WTC11 (cell line): Measurements from ENCODE around the gene ZNF740. TPM values are rescaled to one million over a fixed set of nuclear protein-coding genes. Genes with fewer than 3 reads are reported as not detected.

Source experiments
- ATAC-seq: fragments of 200-7000 bp; cut with Tn5 transposase; 2 replicates; pipeline ENCODE4 v1.10.0; 2021; ENCODE audit warnings: mild to moderate bottlenecking, moderate library complexity
- CTCF ChIA-PET: fragments of 300-600 bp; sonication (Branson Sonifier 250); formaldehyde crosslinking; loops from one replicate; lab custom pipeline; 2021; ENCODE audit warnings: antibody characterized with exemption; lab: Charles Lee
- POLR2A ChIA-PET: fragments of 350-600 bp; sonication (Branson Sonifier 250); formaldehyde crosslinking; loops from one replicate; lab custom pipeline; 2021; ENCODE audit warnings: antibody characterized with exemption; lab: Charles Lee
- DNase-seq: peaks from one replicate; pipeline ENCODE4 v3.0.0; 2021; ENCODE audit warnings: low spot score
- H3K27ac Mint-ChIP-seq: 2 replicates; pipeline ENCODE4 v1.8.0; 2021; ENCODE audit warnings: mixed read lengths
- H3K27me3 Mint-ChIP-seq: 2 replicates; pipeline ENCODE4 v1.8.0; 2021; ENCODE audit warnings: low read depth, mild to moderate bottlenecking, moderate library complexity, mixed read lengths
- H3K36me3 Mint-ChIP-seq: 2 replicates; pipeline ENCODE4 v1.8.0; 2021; ENCODE audit warnings: mixed read lengths
- H3K4me1 Mint-ChIP-seq: 2 replicates; pipeline ENCODE4 v1.8.0; 2022; ENCODE audit warnings: mixed read lengths
- H3K4me3 Mint-ChIP-seq: 2 replicates; pipeline ENCODE4 v1.8.0; 2021; ENCODE audit warnings: mild to moderate bottlenecking, moderate library complexity, mixed read lengths
- H3K9me3 Mint-ChIP-seq: 2 replicates; pipeline ENCODE4 v1.8.0; 2021; ENCODE audit warnings: mixed read lengths
- ATF2 ChIP-seq: sonication (generic); formaldehyde crosslinking; IDR thresholded peaks from 2 replicates; pipeline ENCODE4 v1.8.1; 2022; ENCODE audit warnings: low read depth, missing genetic modification reagents, borderline replicate concordance
- E2F5 ChIP-seq: sonication (generic); formaldehyde crosslinking; IDR thresholded peaks from 2 replicates; pipeline ENCODE4 v1.8.1; 2022; ENCODE audit warnings: mild to moderate bottlenecking, moderate library complexity, missing genetic modification reagents
- EMX1 ChIP-seq: fragments of 250-450 bp; sonication (Bioruptor Pico); IDR thresholded peaks from 2 replicates; pipeline ENCODE4 v1.8.0; 2021; ENCODE audit warnings: mild to moderate bottlenecking
- GABPB1 ChIP-seq: sonication (generic); formaldehyde crosslinking; IDR thresholded peaks from 2 replicates; pipeline ENCODE4 v1.8.1; 2023; ENCODE audit warnings: mild to moderate bottlenecking, missing genetic modification reagents
- GTF2I ChIP-seq: fragments of 250-450 bp; sonication (Bioruptor Pico); conservative IDR thresholded peaks from 2 replicates; pipeline ENCODE4 v1.4.0; 2021; ENCODE audit warnings: mild to moderate bottlenecking
- MAX ChIP-seq: sonication (generic); formaldehyde crosslinking; IDR thresholded peaks from 2 replicates; pipeline ENCODE4 v1.8.0; 2022; ENCODE audit warnings: mild to moderate bottlenecking, missing genetic modification reagents
- MXD4 ChIP-seq: fragments of 250-450 bp; sonication (Bioruptor Pico); IDR thresholded peaks from 2 replicates; pipeline ENCODE4 v1.8.0; 2021; ENCODE audit warnings: mild to moderate bottlenecking, moderate library complexity, borderline replicate concordance
- NFYB ChIP-seq: sonication (generic); formaldehyde crosslinking; conservative IDR thresholded peaks from 2 replicates; pipeline ENCODE4 v1.8.0; 2022; ENCODE audit warnings: low read depth, missing genetic modification reagents
- PRDM15 ChIP-seq: sonication (generic); formaldehyde crosslinking; IDR thresholded peaks from 2 replicates; pipeline ENCODE4 v1.8.0; 2022; ENCODE audit warnings: missing genetic modification reagents
- SMAD3 ChIP-seq: sonication (generic); formaldehyde crosslinking; IDR thresholded peaks from 2 replicates; pipeline ENCODE4 v1.8.0; 2022; ENCODE audit warnings: missing genetic modification reagents, mild to moderate bottlenecking, borderline replicate concordance
- STAT6 ChIP-seq: sonication (generic); formaldehyde crosslinking; conservative IDR thresholded peaks from 2 replicates; pipeline ENCODE4 v1.8.1; 2023; ENCODE audit warnings: mild to moderate bottlenecking, low read depth, missing genetic modification reagents, moderate library complexity
- ZBTB21 ChIP-seq: sonication (generic); formaldehyde crosslinking; IDR thresholded peaks from 2 replicates; pipeline ENCODE4 v1.8.1; 2023; ENCODE audit warnings: mild to moderate bottlenecking, missing genetic modification reagents, borderline replicate concordance
- ZNF121 ChIP-seq: sonication (generic); formaldehyde crosslinking; IDR thresholded peaks from 2 replicates; pipeline ENCODE4 v1.8.0; 2023; ENCODE audit warnings: missing genetic modification reagents
- ZNF138 ChIP-seq: sonication (generic); formaldehyde crosslinking; conservative IDR thresholded peaks from 2 replicates; pipeline ENCODE4 v1.8.1; 2022; ENCODE audit warnings: mild to moderate bottlenecking, moderate library complexity, missing genetic modification reagents
- ZNF416 ChIP-seq: fragments of 250-450 bp; sonication (Bioruptor Pico); IDR thresholded peaks from 2 replicates; pipeline ENCODE4 v1.9.0; 2021; ENCODE audit warnings: mild to moderate bottlenecking, inconsistent platforms
- ZNF425 ChIP-seq: fragments of 250-450 bp; sonication (Bioruptor Pico); conservative IDR thresholded peaks from 2 replicates; pipeline ENCODE4 v1.9.0; 2021; ENCODE audit warnings: mild to moderate bottlenecking
- ZSCAN18 ChIP-seq: fragments of 250-450 bp; sonication (Bioruptor Pico); IDR thresholded peaks from 2 replicates; pipeline ENCODE4 v2.1.2; 2022; ENCODE audit warnings: mild to moderate bottlenecking, moderate library complexity
- total RNA-seq: library from RNA; stranded (reverse); gene quantifications from 3 replicates; pipeline ENCODE4 v1.2.3, GENCODE V29; 2021

Gene ZNF740
- total RNA-seq, 1 experiment from 2014 or later, result 26.6 TPM

- TF ChIP-seq NFYB (CRISPR knock-in tag) (no peak), MXD4 (no peak), ATF2 (CRISPR knock-in tag) (no peak)
Measured at GRCh38 chr12:53193985-53194716, 13.6 kb downstream of the ZNF740 start (continued).

GRCh38 chr12:53194973-53195372 is 14.5 kb downstream of the ZNF740 start:
- Mint-ChIP-seq H3K36me3 (no peaks in the 10 kb centered on the region), H3K4me3 (no peak overlapping the region), H3K4me1 (no peaks in the 10 kb centered on the region), H3K27me3 (peaks cover 78% of the 10 kb centered on the region), H3K27ac (no peak overlapping the region), H3K9me3 (no peaks in the 10 kb centered on the region)
- DNase-seq (no peak), ATAC-seq (no peak)
- TF ChIP-seq ZNF121 (CRISPR knock-in tag) (no peak), ZBTB21 (no peak), ZNF425 (CRISPR knock-in tag) (no peak), STAT6 (no peak), E2F5 (CRISPR knock-in tag) (no peak)
- ChIA-PET POLR2A (interaction anchor here (0.6 kb wide), 1 partner anchor 118 kb away, joined by 3 read pairs; no protein-coding TSS in a partner anchor), CTCF (interaction anchor here (0.8 to 5.5 kb wide), 8 partner anchors 14 to 131 kb away, joined by 3 to 105 read pairs (median 6); partner anchors contain the start of genes CSAD, SPRYD3 and ZNF740)

- ATAC-seq (no peak), DNase-seq (no peak)
- TF ChIP-seq ZNF416 (CRISPR knock-in tag) (no peak), NFYB (CRISPR knock-in tag) (no peak), MAX (CRISPR knock-in tag) (no peak), SMAD3 (no peak), EMX1 (CRISPR knock-in tag) (no peak), GABPB1 (CRISPR knock-in tag) (no peak), ZSCAN18 (CRISPR knock-in tag) (no peak), ZNF138 (CRISPR knock-in tag) (no peak), PRDM15 (no peak), GTF2I (no peak)
- H3K4me1 Mint-ChIP-seq, result no peaks in the 10 kb centered on the region
- no peak overlapping the region for H3K27ac Mint-ChIP-seq
- no peaks in the 10 kb centered on the region for H3K9me3 Mint-ChIP-seq
- no peaks in the 10 kb centered on the region for H3K36me3 Mint-ChIP-seq
- POLR2A ChIA-PET, result interaction anchor here (0.6 kb wide), 1 partner anchor 119 kb away, joined by 3 read pairs; no protein-coding TSS in a partner anchor
- CTCF ChIA-PET, result interaction anchor here (0.6 to 10.2 kb wide), 15 partner anchors 8 to 148 kb away, joined by 3 to 136 read pairs (median 5); partner anchors contain the start of genes AAAS, CSAD, PFDN5 and SPRYD3
- peaks cover 85% of the 10 kb centered on the region for H3K27me3 Mint-ChIP-seq
- no peak overlapping the region for H3K4me3 Mint-ChIP-seq
Measured at GRCh38 chr12:53195516-53196420, 15.2 kb downstream of the ZNF740 start.
